AG10803 (cell line): ENCODE data around the gene TRABD.

Experiments
- DNase-seq: peaks from one replicate; pipeline ENCODE4 v3.0.0; 2010; ENCODE audit warnings: low read depth
- H3K4me3 ChIP-seq: 2 replicates; pipeline ENCODE4 v1.5.1; 2011; ENCODE audit warnings: mild to moderate bottlenecking, low read length, control low read depth
- CTCF ChIP-seq: conservative IDR thresholded peaks from 2 replicates; pipeline ENCODE4 v1.5.1; 2011; ENCODE audit warnings: mild to moderate bottlenecking, low read length, control low read depth, inconsistent platforms

TRABD gene

GRCh38 chr22:50148166-50148500 lies 37.6 kb upstream of the TRABD start:
- no peak for DNase-seq
- no peak for TF ChIP-seq CTCF
- H3K4me3 ChIP-seq: no peak overlapping the region

GRCh38 chr22:50148991-50149721 lies 36.6 kb upstream of the TRABD start:
- no peak overlapping the region for H3K4me3 ChIP-seq
- peak; percentile 58 for TF ChIP-seq CTCF
- DNase-seq: peak; percentile 16

GRCh38 chr22:50150161-50151129 lies 35.3 kb upstream of the TRABD start:
- no peak overlapping the region for H3K4me3 ChIP-seq
- DNase-seq: no peak
- TF ChIP-seq CTCF: no peak

- no peak overlapping the region for H3K4me3 ChIP-seq
- no peak for TF ChIP-seq CTCF
- no peak for DNase-seq
Observed at GRCh38 chr22:50151571-50152537, 33.9 kb upstream of the TRABD start.

GRCh38 chr22:50153056-50153755 lies 32.5 kb upstream of the TRABD start:
- H3K4me3 ChIP-seq: no peak overlapping the region
- no peak for TF ChIP-seq CTCF
- no peak for DNase-seq

- no peak overlapping the region for H3K4me3 ChIP-seq
- TF ChIP-seq CTCF: no peak
- no peak for DNase-seq
Observed at GRCh38 chr22:50153756-50154140, 32.0 kb upstream of the TRABD start.
